ENCODE results near the gene CCDC191. TPM values are rescaled to one million over a fixed set of nuclear protein-coding genes. Genes with fewer than 3 reads are reported as not detected.

Gene CCDC191
- total RNA-seq, 1 donor from 2014 or later: 4.3 TPM

DNA sequence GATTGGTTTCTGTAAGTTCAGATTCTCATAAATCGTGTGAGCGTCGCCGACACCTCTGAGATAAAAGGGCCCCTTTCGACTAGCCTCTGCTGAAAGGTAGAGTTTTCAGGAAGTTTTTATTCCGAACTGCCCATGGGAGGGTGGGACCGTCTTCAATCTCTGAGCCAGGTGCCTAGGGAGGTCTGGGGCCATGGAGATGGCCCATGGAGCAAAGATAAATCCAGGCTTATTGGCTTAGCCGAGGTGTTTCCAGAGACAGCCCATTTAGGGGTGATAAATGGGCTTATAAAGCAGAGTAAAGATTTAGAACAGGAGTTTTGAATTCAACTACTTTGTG lies 653 bp upstream of the CCDC191 start:
- no peak for DNase-seq

DNA sequence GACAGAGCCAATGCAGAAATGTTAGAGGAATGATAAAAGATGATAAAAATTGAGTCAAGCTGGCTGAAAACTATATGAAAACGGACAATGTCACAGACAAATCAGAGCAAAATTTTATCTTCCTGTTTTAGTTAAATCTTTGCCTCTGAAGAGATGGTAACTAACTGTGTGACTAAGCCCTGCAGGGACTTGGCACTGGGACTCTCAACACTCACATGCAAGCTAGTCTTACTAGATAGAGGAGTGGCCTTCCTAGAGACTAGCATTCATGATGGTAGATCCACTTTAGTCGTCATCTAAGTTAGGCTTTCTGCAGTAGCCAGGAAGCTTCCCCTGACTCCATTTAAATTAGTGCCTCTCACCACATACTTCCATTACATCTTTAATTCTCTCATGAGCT lies 4.1 kb downstream of the CCDC191 start:
- no peak for DNase-seq

DNA sequence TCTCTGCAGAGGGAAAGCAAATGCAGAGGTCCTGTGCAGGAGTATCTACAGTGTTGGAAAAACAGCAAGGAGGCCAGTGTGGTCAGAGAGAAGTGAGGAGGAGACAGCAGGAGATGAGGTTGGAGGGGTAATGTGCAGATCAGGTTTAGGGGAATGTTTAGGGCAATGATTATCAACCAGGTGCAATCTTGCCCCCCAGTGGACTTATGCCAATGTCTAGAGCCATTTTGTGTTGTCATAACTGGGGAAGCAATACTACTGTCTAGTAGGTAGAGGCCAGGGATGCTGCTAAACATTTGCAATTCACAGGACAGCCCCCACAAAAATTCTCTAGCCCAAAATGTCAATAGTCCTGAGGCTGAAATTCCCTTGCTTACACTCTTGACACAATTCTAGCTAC lies 13.1 kb downstream of the CCDC191 start:
- DNase-seq: no peak

DNA sequence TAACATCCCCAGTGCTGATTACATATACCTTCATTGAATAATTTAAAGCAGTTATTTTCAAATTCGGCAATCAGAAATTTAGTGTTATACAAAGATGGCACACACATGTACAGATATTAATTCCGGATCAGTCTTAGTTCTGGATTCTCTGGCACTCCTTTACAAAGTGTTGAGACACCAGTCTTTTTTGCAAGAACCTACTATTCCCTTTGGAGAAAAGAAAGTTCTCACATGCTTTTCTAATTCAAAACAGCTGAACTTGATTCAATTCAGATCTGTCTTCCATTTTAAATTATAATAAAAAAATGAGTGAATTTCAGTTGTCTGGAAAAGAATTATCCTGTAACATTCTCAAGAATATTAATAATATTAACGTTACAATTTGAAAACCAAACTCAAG lies 20.4 kb downstream of the CCDC191 start:
- DNase-seq: no peak

DNA sequence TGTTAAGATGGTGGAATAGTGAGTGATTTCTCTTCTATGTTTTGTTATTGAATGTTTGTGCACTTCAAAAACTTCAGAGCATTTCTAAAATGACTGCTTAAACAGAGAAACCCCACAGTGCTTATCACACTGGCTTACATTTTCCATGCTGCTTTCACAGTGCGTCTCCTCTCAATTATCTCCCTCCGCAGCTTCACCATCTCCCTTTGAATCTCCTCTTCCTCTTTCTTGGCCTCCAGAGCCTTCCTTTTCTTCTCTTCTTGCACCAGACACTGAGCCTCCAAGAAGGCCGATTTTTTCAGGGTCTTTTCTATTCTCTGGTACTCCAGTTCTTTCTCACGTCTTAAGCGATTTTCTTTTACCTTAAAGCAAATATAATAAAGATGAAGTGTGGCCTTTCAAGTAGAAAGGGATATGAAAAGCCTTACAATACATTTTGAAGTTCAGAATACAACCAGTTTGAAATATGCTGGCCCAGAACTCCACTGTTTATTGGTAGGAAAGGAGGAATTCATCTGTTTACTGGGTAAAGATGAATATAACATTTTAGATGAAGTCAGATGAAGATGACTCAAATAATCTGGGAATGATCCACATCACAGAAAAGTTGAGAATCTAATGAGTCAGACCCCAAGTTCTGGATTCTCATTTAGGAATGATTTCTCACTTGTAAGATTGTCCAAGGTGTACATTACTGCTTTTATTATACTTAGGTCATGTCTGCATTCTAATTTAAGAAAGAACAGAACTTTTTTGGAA lies 21.4 kb downstream of the CCDC191 start:
- no peak for DNase-seq

DNA sequence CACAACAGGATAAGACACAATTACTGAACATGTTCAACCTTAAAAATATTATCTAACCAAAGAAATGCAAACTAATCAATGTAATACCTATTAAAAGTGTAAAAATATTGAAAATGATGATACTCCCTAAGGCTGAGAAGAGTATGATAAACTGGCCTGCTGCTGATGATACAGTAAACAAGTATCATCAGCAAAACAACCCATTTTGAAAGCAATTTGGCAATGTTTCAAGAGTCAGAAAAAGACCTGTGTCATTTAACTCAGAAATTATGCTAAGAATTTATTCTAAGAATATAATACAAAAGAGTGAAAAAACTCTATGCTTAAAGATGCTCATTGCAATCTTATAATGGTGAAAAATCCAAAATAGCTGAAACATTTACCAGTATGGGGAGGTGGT lies 22.1 kb downstream of the CCDC191 start:
- no peak for DNase-seq

DNA sequence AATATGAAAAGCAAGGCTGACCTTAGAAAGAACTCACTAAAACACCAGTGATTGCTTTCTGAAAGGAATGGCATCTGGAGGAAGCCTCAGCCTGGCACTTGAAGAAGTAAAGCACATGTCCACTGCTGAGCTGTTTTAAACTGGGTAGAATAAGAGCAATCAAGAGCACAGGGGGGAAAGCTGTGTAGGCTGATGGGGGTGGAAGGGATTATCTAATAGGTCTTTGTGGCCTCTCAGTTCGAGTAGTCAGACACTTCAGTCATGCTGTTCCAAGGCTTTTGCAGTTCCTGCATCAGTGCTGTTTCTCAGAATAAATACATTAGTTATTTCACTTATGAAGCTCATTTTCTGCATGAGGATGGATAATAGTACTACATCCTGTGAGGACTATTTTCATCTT lies 22.6 kb downstream of the CCDC191 start:
- no peak for DNase-seq

DNA sequence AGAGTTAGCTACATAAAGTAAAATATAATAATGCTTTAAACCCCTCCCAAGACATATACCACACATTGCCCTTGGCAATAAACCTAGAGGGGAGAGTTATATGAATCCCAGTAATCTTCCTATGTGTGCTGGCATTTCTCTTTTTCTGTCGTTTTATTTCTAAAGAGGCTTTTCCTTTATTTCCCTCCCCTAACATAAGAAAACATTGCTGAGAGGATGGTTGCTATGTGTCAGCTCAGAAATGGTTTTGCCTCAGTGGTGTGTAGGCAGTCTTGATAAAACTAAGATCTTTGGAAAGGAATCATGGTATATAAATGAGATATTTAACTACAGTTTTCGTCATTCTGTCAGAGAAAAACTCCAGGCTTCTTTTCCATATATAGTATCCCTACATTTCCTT lies 30.0 kb downstream of the CCDC191 start:
- DNase-seq: no peak

DNA sequence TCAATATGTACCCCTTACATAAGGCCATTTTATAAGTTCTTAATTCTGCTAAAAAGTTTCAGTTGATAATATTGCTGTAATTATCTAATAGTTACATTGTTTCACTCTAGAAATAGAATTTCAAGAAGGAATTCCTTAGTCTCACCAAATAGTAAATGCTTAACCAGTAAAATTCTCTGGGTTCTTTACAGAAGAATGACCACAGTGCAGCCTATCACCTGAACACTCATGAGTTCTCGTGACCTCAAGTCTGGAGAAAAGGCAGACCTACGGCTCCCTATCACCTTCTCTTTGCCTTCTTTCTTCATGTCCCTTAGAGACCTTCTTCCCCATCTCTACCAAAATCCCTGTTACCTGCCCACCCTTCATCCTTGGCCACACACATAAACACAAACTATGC lies 30.9 kb downstream of the CCDC191 start:
- DNase-seq: no peak

DNA sequence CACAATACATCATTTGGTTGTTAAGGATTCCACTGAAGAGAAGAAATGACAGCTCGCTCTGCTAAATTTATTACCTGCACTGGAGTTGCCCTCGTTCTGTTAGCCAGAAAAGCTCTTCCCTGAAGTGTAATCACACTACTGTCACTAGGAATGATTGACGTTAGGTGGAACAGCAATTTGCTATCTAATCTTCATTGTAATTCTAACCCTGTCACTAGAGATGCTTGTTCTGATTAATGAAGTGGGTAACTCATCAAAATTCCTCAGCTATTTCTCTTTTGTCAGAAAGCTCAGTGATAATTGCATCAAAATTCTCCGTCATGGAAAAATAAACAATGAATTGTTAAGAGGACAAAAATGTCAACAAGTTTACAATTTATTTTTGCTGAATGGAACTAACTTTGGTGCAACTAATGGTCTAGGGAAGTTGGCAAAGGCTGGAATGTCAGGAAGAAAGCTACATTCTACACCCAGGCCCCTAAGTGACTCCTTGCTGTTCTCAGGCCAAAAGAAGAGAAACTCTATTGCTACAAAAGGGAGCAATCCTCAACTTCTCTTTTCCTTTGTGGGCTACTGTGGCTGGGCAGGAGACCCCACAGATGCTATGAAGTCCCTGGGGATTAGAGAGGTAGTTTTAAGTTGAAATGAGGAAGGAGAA lies 34.1 kb downstream of the CCDC191 start:
- no peak for DNase-seq

DNA sequence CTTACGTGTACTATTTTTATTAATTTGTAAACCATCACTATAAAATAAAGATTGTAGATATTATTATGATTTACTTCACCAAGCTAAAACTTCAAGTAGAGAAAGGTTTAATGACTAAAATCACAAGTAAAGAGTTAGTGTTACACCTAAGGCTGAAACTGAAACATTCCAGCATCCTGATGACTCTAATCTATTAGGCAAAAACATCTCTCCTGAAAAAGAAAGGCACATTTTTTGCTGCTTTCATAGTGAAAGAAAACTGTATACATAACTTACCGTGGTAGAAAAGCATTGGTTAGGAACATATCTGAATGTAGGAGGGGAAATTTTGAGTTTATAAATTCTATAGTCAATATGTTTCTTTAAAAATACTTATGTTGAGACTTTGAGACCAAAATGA lies 35.4 kb downstream of the CCDC191 start:
- DNase-seq: no peak

DNA sequence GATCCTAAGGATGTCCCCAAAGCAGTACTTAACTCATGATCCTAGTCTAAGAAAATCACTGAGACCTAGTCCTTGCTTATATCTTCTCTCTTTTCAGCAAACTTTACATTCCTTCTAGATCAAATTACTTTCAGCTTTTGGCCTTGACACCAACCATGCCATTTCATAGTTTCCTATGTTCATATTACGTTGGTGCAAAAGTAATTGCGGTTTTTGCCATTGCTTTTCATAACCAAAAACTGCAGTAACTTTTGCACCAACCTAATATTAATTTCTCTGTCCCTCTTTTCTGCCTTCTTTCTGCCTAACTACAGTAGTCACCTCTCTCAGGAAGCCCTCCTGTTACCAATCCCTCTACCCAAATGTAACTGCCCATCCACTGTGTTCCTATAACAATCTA lies 36.8 kb downstream of the CCDC191 start:
- no peak for DNase-seq

DNA sequence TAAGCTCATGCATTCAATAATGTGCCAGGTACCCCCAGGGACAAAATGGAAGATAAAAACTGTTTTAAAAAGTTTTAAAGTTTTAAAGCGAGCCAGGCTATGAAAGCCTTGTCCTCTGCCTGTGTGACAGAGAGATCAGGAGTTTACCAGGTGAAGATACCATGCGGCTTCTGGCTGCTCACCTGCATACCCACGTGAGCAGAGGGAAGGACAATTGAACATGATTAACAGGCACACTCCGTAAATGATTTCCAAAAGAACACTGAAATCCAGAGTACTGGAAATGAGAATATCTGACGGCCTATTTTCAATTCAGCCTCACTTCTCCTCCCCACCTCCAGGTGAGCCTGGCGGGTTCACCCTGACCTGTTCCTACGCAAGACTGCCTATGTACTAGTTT lies 42.1 kb downstream of the CCDC191 start:
- DNase-seq: no peak

DNA sequence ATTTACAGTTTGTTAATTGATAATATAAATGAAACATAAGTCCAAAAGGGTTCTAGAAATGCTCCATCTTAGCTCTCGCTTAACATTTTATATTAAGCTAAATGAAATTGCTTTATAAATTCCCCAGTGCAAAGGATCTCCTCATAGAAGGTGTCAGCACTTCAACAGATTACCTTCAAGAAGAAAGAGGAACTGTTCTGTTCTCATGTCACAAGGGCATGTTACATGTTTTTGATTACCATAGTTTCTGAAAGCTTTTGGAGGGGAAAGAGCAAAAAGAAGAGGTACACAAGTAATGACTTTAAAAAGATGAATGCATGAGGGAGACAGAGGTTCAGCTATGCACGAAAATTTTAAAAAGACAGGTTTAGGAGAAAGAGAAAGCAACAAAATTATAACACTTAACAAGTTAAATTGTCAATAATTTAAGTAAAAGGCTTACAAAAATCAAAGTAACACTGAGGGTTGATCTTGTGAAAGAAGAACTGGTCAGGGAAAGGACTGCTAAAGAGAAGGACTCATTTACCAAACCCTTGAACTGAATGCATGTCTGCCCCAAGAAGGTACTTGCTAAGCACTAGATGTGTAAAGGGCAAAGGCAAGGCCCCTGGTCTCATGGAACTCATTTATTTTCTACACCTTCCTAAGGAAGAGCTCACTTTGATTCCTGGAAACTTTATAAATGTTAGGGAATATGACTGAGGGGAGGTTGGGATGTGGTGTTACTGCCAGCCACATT lies 45.1 kb downstream of the CCDC191 start:
- DNase-seq: no peak

DNA sequence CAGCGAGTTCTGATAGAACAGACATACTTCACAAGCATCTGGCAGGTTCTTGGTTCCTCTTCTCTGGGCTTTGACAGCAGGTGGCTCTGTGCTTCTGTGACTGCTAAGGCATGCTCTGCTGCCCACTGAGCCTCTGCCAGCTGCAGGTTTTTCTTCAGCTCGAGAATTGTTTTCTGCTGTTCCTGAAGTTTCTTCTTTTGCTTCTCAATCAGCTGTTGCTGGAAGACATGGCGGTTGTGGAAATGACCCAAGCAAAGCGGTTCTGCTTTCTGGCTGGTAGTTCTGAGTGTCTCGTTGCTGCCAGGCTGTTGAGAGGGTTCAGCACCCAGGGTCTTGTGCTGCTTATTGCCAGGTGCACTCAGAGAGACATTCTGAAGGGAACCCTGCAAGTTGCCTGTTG lies 50.8 kb downstream of the CCDC191 start:
- no peak for DNase-seq

DNA sequence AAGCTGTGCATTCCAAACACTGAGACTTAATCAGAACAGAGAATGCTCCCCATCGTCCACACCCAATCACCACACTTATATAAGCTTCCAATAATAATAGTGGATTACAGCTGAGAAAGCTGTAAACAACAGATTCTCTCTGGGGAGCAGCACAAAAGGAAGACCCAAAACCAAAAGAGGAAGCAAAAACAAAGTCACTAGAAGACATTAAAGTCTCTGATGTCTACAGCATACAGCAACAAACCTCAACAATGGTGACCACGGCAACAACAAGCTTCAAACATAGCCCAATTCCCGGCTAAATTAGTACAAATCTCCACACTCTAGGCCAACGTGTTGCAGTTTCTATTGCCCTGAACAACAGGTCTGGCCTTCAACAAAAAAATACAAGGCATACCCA lies 70.8 kb downstream of the CCDC191 start:
- DNase-seq: no peak

DNA sequence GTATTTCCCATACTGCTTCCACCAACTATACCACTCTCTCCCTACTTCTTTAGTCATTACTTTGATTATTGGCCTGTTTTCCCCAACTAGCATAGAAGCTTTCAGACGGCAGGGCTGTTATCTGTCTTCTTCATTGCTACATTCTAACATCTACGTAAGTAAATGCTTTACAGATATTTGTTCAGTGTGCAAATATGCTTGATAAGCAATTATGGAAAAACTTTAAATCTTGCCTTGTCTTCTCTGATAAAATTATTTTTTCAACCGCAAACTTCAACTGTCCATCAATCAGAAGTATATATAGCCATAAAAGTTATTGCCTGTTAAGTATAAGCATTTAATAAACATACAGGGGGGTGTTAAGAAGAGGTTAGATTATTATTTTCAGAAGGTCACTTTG lies 72.8 kb downstream of the CCDC191 start:
- no peak for DNase-seq

DNA sequence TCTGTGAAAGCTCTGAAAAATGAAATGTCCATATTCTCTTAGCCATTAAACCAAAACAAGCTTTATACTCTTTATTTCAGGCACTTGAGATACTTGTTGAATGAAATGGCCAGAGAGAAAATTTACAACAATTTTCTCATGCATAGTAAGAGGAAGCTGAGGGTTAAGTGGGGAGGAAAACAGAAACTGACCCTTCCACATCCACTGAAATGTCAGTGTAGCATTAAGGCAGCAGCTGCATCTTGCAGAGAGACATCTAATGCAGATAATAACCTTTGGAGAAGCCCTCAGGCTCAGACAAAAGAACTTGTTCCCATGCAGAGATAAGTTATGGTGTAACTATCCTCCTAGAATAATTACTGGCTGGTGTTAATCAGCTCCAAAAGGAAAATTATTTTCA lies 74.5 kb downstream of the CCDC191 start:
- no peak for DNase-seq

DNA sequence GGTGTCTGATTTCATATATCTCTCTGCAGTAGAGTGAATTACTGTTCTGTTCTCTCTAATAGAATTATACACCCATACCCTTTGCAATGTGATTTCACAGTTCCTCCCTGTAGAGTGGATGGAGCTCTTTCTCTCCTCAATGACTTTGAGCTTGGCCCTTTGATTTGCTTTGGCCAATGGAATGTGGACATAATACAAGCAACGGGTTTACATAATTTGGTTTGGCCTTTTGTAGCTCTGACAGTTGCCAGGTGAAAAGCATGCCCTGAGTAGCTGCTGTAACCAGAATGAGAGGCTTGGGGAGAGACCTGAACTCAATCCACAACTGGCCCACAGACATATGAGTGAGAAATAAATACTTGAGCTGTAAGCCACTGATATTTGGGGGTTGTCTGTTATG lies 76.4 kb downstream of the CCDC191 start:
- no peak for DNase-seq

DNA sequence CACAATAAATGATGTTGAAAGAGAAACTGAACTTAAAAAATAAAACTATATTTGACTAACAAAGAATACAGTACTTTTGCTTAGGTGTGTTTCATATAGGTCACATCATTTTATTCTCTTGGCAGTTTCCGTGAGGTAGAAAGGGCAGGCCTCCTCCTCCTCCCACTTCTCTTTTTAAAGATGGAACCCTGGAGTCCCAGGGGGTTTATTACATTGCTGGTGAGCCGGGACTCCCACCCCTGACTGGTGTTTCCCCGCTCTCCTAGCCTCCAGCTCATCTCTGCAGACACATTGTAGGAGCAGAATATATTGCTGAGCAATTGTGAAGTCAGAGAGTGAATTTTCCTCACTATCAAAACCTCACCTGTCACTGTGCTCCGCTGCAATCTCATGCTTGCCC lies 78.5 kb downstream of the CCDC191 start:
- no peak for DNase-seq

DNA sequence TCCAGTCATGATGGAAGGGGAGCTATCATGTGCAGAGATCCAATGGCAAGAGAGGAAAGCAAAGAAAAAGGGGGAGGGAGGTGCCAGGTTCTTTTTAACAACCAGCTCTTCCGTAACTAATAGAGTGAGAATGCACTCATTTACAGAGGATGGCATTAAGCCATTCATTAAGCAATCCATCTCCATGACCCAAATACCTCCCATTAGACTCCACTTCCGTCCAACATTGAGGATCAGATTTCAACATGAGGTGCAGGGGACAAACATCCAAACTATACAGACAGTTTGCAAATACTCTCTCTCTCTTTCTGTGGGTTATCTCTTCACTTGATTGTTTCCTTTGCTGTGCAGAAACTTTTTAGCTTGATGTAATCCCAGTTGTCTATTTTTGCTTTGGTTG lies 87.3 kb downstream of the CCDC191 start:
- DNase-seq: no peak

DNA sequence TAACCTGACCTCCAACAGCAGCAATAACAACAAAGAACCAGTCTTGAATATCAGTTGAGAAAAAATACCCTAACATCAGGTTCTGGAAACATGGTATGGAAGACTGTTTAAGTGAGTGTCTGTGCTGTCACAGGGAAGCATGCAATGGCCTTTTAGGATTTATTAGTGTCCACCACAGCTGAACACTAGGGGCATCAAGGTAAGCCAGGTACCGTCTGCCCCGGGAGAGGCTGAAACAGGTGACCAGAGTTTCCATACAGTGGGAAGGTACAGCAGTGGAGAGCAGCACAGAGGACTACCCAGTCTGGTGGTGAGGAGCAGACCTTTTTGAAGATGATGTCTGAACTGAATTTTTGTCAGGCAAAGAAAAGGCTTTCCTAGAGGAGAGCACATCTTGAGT lies 90.2 kb downstream of the CCDC191 start:
- no peak for DNase-seq

DNA sequence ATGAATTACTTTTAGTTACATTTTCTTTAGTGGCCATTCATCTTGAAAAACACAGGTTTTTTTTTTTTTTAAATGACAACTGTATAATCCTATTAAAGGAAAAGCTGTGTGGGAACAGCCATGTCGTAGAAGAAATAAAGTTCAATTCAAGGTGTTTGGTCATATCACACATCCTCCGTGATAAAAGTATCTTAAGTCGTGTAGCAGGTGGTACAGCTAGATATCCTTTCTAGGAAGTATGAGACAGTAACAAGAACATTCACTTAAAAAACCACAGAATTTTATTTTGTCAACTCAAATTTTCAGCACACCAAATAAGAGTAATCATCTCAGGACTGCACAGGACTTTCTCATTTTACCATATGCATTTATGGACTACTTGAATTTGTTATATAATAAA lies 92.4 kb downstream of the CCDC191 start:
- no peak for DNase-seq
